B cell (primary cell): Measurements from ENCODE around the gene MLF2.

Source experiments
- EZH2 ChIP-seq: IDR thresholded peaks from 2 replicates; pipeline ENCODE4 v1.6.1; 2012; ENCODE audit warnings: borderline replicate concordance, low read depth, mild to moderate bottlenecking, moderate library complexity, low read length; ENCODE audit not compliant: insufficient read depth, poor library complexity, severe bottlenecking
- TF ChIP-seq, protein P1 (sequence below): fragments of 200-600 bp; IDR thresholded peaks from one replicate; pipeline ENCODE4 v1.8.0; 2022; ENCODE audit warnings: antibody characterized with exemption, mild to moderate bottlenecking

DNA sequence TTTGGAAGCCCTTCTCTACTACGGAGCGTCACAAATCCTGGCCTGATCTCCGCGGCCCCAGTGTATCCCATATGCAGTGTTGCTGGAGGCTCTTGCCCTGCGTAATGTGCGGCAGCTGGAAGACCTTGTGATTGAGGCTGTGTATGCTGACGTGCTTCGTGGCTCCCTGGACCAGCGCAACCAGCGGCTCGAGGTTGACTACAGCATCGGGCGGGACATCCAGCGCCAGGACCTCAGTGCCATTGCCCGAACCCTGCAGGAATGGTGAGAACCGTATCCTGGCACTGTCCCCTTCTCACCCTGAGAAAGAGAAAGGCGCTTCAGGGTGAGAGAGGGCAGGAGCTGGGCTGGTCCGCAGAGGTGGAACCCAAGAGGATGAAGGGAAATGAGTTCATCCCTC lies 23.8 kb downstream of the MLF2 start:
- TF ChIP-seq, protein P1, sequence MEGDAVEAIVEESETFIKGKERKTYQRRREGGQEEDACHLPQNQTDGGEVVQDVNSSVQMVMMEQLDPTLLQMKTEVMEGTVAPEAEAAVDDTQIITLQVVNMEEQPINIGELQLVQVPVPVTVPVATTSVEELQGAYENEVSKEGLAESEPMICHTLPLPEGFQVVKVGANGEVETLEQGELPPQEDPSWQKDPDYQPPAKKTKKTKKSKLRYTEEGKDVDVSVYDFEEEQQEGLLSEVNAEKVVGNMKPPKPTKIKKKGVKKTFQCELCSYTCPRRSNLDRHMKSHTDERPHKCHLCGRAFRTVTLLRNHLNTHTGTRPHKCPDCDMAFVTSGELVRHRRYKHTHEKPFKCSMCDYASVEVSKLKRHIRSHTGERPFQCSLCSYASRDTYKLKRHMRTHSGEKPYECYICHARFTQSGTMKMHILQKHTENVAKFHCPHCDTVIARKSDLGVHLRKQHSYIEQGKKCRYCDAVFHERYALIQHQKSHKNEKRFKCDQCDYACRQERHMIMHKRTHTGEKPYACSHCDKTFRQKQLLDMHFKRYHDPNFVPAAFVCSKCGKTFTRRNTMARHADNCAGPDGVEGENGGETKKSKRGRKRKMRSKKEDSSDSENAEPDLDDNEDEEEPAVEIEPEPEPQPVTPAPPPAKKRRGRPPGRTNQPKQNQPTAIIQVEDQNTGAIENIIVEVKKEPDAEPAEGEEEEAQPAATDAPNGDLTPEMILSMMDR: no peak
- TF ChIP-seq EZH2: no peak
